Measurements from ENCODE around the gene MYL6.
"Not testable (repeated sequence)": the region's sequence is repeated elsewhere in the genome, so short reads cannot be mapped to it uniquely, and the experiment has no call there.

The MYL6 gene

DNA sequence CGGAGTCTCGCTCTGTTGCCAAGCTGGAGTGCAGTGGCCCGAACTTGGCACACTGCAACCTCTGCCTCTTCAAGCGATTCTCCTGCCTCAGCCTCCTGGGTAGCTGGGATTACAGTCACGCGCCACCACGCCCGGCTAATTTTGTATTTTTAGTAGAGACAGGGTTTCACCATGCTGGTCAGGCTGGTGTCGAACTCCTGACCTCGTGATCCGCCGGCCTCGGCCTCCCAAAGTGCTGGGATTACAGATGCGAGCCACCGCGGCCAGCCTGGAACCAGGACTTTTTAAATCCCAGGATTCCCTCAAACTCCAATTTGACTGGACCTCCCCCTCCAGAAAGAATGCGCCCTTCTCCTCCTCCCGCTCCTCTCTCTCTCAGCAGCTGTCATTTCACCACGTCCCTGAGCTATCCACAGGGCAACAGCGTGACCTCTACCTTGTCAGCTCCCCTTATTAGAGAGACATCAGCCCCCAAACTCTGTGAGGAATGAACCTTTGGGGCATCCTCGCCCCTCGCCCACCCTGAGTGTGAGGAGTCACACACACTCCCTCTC, 28.1 kb upstream of the MYL6 start:
- no peak for DNase-seq

DNA sequence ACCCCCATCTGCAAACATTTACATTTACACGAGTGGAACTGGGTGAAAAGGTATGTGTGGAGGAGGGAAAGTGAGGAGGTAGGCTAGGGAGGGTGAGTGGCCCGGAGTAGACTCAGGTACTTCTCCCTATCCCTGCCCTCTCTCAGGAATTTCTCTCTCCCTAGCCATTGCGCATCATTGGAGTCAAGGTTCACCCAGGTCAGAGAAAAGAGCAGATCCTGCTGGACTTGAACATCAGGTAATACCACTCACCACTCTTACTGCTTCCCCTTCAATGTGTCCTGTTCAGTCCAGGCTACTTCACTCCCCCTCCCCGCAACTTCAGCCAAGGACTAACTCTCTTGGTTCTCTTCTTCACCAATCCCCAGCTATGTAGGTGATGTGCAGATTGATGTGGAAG, 27.3 kb upstream of the MYL6 start:
- no peak for DNase-seq

DNA sequence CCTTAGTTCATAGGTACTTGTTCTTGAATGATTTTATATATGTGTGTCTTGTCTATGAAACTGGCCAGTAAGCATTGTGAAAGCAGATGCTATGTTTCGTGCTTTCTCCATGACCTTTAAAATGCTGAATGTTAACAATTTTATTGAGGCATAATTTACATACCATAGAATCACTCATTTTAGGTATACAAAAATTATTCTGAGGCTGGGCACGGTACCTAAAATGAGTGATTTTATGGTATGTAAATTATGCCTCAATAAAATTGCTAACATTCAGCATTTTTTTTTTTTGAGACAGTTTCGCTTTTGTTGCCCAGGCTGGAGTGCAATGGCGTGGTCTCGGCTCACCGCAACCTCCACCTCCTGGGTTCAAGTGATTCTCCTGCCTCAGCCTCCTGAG, 23.3 kb upstream of the MYL6 start:
- DNase-seq, result no peak

DNA sequence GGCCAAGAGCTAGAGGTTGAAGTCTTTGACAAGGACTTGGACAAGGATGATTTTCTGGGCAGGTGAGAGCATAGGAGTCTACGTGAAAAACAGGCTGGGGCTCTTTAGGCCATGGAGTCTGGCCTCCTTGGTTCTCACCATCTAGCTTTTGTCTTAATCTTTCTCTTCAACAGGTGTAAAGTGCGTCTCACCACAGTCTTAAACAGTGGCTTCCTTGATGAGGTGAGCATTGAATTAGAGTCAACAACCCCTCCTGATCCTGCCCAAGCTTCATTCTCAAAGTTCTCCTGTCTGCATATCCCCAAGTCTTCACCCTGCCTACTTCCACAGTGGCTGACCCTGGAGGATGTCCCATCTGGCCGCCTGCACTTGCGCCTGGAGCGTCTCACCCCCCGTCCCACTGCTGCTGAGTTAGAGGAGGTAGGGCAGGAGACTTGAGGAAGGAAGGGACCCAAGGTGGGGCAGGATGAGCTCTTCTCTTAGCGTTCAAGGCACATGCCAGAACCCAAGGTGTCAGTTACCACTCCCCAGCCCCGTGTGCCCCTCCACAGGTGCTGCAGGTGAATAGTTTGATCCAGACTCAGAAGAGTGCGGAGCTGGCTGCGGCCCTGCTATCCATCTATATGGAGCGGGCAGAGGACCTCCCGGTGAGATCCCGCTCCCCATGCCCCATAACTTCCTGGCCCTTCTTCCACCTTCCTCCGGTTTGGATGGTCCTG, 20.1 kb upstream of the MYL6 start:
- no peak for DNase-seq

DNA sequence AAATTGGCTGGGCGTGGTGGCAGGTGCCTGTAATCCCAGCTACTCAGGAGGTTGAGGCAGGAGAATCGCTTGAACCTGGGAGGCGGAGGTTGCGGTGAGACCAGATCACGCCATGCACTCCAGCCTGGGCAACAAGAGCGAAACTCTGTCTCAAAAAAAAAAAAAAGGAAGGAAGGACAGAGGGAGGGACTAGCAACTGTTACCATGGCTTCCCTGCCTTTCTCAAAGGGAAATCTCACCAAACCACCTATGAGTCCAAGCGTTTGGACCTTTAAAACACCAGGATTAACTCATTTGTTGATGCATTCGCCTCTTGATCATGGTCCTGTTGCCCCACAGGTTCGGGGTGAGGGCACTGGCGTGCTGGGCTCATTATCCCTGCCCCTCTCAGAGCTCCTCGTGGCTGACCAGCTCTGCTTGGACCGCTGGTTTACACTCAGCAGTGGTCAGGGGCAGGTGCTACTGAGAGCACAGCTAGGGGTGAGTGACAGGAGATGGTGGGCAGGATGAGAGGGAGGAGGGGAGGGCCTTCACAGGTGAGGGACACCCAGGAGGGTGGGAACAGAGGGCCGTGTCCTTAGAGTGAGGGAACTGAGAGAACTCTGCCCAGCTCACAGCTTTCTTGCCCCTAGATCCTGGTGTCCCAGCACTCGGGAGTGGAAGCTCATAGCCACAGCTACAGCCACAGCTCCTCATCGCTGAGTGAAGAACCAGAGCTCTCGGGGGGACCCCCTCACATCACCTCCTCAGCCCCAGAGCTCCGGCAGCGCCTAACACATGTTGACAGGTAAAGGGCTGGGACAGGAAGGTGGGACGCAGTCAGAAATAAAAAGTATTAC, 16.0 kb upstream of the MYL6 start:
- DNase-seq, result no peak

DNA sequence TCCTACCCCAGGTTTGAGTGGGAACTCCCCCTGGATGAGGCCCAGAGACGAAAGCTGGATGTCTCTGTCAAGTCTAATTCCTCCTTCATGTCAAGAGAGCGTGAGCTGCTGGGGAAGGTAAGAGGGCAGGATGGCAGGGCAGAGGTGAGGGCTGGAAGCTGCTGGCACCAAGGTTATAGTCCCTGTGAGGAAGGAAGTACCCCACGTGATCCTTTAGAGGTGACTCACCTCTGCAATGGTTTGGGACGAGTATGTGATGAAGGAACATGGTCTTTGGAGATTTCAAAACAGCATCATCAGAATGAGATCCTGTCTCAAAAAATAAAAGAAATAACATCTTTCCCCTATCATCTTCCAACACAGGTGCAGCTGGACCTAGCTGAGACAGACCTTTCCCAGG, 14.9 kb upstream of the MYL6 start:
- no peak for DNase-seq

DNA sequence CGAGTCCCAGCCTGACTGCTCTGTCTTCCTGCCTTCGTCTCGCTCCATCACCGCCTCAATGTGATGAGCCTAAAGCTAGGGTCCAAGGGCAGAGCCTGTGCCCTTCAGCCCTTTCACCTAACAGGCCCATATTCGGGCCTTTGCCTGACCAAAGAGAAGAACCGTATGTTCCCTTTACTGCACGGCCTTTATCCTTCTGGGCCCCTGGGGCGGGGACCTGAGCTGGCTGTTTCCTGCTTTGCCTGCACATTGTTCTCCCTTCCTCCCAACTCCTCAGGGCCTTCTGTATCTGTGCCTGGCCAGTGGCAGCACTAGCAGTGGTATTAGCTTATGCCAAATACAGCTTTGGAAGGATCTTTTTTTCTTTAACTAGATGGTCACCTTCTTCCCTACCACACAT, 14.3 kb upstream of the MYL6 start:
- no peak for DNase-seq

DNA sequence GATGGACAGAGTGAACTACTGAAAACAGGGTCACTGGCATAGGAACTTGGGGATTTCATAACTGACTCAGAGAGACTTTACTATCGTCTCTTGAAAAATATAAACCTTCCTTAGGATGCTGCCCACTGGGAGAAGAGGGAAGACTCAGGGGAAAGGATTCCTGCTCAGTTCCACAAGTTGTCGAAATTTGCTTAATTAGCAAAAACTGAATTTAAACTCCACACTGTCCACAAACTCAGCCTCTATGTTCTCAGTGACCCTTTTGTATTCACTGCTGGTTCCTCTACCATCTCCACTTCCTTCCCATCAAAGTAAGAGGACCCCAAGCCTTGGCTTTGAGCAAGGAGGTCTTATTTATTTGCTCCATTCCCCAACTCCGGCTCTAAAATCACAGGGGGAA, 12.9 kb upstream of the MYL6 start:
- no peak for DNase-seq

DNA sequence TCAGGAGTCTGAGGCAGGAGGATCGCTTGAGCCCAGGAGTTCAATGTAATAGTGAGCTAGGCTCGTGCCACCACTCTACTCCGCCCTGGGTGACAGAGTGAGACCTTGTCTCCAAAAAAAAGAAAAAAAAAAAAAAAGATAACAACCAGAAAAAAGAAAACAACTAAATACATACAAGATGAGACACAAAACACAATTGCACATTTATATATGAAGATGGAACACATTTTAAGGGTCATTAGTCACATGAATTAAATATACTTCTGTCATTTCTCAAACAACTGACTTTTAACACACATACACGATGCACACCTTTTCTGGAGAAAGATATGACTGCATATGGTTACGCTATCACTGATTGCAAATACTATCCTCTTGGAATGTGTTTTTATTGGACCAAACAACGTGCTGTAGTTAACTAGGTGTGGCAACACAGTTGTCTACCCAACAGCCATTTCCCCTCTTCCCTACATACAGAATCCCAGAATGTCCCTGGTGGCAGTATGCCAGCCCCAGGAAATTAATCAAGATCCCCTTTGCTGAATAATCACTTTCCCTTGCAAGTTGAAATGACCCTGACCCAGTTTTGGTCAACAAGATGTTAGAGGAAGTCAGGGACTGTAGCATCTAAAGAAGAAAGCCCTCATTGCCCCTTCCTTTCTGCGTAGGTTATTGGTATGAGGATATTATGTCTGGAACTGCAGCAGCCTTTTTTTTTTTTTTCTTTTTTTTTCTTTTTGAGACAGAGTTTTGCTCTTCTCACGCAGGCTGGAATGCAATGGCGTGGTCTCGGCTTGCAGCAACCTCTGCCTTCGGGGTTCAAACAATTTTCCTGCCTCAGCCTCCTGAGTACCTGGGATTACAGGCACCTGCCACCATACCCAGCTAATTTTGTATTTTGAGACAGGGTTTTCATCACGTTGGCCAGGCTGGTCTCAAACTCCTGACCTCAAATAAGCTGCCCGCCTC, 11.4 kb upstream of the MYL6 start:
- DNase-seq, result no peak

DNA sequence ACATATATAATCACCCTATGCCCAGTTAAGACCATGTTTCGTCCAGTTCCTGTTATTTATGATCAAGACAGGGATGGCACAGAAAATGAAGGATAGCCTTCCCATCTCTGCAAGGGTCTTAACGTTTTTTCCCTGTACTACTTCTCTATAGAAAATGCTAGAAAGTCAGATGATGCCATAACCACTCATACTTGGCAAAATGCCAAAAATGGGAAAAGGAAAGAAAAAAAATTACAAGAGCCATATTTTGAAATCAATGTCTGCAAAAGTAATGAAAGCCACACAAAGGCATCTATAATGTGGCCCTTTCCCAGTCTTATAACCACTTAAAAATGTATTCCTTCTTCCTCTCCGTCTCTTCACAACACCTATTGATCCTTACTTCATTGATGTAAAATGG, 7.6 kb upstream of the MYL6 start:
- DNase-seq, result no peak

DNA sequence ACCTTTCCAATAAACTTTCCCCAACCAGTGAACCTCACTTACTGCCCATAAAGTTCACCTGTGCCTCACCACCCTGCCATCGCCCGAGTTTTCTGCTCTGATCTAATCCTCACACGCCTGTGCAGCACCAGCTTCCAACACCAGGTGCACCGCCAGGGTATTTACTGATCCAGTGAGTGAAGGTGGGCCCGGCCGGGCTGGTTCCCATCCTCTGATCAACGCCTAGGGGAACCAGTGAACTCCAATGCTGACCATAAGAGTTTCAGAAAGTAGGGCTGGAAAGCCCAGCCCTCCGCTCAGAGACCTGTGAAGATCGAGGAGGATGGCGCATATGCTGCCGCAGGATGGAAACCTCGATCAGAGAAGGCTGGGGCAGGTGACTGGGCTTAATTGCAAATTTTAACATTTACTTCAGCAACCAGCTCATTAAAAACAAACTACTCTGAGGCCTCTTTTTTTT, 6.5 kb upstream of the MYL6 start:
- peak; percentile 60 for DNase-seq

DNA sequence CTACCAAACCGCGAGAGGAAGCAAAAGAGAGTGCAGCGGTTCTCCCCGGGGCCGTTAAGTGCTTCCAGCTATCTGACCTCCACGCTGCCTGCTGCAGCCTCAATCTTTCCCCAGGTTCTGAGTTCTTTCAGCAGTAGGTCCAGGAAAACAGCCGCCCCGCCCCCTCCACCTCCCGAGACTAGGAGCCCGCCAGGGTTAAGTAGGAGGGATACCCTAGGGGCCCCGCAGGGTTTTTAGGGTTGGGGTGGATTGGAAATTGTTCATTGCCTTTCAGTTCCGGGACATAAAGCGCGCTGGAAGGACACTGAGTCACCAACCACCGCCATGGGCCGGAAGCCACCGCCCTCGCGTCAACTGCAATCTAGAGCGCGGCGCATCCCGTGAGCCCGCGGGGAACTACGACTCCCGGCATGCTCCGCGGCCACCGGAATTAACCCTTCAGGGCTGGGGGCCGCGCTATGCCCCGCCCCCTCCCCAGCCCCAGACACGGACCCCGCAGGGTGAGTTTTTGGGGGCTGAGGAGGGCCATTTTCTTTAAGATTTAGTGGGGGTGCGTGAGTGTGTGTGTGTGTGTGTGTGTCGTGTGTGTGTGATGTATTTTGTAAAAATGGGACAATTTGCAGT, 5.9 kb upstream of the MYL6 start, which contains the start of gene MYL6B:
TSS of gene MYL6B (plus strand) at position 456 of the 624 bp plus-strand sequence. CDS start 1,332 bp downstream, outside the sequence.
- peak; percentile 48 for DNase-seq

DNA sequence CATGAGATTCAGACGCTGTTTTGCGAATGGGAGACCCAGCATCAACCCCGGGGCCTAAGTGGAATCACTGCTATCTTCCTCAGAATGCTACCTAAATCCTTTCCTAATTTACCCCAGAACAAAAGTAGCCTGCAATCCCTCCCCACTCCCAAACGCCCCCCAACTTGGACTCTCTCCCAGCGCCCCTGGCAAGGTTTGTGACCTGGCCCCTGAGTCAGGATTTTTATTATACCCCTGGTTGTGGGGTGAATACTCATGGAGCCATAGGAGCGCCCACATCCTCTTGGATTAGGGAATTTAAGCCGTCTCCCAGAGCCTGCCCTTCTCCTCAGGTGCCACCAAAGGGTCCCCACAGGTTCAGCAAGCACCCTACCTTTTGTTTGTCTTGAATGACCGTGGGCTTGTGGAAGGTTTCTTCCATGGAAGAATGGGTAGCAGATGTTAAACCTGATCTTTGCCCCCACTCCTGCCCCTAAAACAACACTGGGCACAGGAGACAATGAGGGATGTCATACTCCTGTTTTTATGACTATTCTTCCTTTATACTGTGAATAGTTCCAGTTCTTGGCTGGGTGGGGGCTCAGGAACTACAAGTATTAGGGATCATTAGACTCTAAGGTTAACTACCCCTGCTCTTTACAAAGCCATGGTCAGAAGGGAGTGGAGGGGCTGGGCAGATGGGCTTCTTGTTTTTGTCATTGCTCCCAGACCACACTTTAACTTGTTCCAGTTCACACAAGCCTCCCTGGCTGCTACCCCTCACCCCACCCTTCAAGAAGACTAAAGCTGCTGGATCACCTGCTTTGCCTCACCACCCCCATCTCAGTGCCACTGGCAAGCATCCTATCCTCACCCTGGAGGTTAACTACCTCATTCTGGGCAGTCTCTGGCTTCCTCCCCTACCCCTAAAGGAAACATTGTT, 5.1 kb upstream of the MYL6 start:
- DNase-seq, result no peak

DNA sequence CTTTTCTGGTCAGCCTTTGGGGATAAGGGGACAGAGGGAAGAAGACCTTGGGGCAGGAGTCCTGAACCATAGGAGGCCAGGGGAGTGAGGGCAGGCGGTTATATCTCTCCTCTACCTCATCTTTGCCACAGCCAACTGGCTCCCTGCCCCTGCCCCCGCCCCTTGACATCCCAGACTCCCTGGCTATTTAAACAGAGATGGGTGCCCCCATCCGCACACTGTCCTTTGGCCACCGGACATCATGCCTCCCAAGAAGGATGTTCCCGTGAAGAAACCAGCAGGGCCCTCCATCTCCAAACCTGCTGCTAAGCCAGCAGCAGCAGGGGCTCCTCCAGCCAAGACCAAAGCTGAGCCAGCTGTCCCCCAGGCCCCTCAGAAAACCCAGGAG, 4.5 kb upstream of the MYL6 start:
- DNase-seq, result no peak

DNA sequence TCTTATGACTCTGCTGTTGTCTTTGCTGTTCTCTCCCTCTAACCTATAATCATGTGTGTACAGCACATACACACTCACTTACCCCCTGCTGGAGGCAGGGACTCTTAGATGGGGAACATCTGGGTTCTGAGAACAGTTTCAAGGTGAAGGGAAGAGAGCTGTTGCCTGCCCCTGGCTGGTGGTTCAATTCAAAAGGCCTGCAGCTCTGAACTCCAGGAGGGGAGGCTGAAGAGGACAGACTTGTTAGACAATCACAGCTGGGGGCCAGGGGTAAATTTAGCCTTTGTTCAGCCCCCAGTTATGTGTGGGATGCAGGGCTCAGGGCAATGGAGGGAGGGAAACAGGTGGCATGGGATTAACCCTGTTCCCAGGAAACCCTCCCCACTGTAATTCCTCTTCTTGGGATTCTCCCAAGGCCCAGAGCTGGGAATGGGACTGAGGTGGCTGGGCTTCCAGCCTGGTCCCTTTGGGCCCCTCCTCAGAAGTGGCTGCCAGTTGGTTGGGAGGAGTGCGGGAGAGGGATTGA, 3.9 kb upstream of the MYL6 start:
- no peak for DNase-seq

DNA sequence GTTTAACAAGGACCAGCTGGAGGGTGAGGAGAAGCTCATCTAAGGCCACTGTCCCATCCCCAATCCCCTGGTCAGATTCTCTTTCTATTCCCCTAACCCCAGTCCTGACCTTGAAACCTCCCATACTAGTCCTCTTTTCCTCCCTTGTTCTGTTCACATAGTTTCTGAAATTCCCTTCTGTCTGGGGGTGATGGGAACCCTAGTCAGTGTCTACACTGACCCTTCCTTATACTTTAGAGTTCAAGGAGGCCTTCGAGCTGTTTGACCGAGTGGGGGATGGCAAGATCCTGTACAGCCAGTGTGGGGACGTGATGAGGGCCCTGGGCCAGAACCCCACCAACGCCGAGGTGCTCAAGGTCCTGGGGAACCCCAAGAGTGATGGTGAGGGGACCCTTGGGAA, 3.3 kb upstream of the MYL6 start:
- no peak for DNase-seq

DNA sequence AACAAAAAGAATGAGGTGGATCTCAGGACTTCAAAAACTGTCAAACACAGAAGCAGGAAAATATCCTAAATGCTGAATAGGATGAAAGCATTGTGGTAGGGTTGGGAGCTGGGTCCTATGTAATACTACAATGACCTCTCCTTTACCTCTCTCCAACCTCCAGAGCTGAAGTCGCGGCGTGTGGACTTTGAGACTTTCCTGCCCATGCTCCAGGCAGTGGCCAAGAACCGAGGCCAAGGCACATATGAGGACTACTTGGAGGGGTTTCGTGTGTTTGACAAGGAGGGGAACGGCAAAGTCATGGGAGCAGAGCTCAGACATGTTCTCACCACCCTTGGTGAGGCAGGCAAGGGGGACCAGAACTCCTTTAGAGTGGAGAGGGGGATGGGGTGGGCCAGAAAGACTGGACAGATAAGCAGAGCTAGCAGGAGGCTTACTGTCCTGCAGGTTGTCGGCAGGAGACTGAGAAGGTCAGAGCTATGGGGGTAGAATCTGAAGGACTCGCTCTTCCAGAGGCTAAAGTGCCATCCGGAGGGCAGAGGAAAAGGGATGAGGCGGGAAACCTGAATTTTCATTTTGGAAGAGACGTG, 2.8 kb upstream of the MYL6 start:
- DNase-seq, result no peak

DNA sequence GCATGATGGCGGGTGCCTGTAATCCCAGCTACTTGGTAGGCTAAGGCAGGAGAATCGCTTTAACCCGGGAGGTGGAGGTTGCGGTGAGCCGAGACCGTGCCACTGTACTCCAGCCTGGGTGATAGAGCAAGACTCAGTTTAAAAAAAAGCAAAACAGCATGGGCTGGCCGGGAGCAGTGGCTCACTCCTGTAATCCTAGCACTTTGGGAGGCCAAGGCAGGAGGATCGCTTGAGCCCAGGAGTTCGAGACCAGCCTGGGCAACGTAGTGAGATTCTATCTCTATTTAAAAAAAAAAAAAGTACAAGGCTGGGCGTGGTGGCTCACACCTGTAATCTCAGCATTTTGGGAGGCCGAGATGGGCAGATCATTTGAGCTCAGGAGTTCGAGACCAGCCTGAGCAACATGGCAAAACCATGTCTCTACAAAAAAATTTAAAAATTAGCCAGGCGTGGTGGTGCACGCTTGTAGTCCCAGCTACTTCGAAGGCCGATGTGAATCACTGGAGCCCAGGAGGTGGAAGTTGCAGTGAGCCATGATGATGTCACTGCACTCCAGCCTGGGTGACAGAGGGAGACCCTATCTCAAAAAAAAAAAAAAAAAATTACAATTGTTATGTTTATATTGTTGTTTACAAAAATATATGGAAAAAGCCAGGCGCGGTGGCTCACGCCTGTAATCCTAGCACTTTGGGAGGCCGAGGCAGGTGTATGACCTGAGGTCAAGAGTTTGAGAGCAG, 1.5 kb upstream of the MYL6 start:
- not testable (repeated sequence) for DNase-seq

DNA sequence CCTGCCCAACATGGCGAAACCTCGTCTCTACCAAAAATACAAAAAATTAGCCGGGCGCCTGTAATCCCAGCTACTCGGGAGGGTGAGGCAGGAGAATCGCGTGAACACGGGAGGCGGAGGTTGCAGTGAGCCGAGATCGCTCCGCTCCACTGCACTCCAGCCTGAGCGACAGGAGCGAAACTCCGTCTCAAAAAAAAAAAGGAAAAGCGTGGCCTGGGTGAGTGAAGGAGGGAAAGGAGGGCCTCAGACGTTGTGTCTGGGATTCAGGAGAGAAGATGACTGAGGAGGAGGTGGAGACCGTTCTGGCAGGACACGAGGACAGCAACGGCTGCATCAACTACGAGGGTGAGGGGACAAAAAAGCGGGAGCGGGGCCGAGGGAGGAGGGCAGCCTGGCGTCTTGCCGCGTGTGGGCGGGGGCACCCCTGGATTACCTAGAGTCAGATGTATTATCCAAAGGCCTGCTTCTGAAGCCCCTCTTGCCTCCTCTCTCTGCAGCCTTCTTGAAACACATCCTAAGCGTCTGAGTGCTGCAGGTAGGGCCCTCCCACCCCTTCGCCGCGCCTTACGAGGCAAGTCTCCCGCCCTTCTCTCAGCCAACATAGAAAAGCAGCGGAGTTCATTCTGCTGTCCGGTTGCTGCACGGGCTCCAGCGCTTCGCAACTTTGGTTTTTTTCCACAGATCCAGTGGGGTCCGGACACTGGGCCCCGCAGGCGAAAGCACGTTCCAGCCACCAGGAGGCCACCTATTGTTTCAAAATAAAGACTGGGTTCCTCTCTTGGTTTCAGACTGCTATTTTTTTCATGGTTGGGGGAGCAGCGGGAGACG, 744 bp upstream of the MYL6 start:
- DNase-seq, result peak; percentile 52
